ENCODE data around the gene RNF223. TPM values are rescaled to one million over a fixed set of nuclear protein-coding genes. Genes with fewer than 3 reads are reported as not detected.
A peak's percentile ranks its signal among the peaks of the same experiment; 100 is the strongest.
"Not testable (repeated sequence)": the region's sequence is repeated elsewhere in the genome, so short reads cannot be mapped to it uniquely, and the experiment has no call there.

RNF223 gene
- total RNA-seq, 2 experiments from 2014 or later: not detected

- H3K9me3 Mint-ChIP-seq (ENCODE audit: insufficient read depth): no peaks in the 10 kb centered on the region
- no peaks in the 10 kb centered on the region for H3K36me3 Mint-ChIP-seq (ENCODE audit: low read depth)
- POLR2A ChIA-PET: no interaction called here
- CTCF ChIA-PET: no interaction called here
- DNase-seq (no peak), ATAC-seq (no peak)
- no peaks in the 10 kb centered on the region for H3K27me3 Mint-ChIP-seq (ENCODE audit: low read depth)
- no peak overlapping the region for H3K4me3 Mint-ChIP-seq
- peaks cover 2% of the 10 kb centered on the region for H3K4me1 Mint-ChIP-seq (ENCODE audit: low read depth)
- H3K27ac Mint-ChIP-seq: no peak overlapping the region
These were observed 10.5 kb upstream of the RNF223 start for GRCh38 chr1:1084372-1085170.

DNA sequence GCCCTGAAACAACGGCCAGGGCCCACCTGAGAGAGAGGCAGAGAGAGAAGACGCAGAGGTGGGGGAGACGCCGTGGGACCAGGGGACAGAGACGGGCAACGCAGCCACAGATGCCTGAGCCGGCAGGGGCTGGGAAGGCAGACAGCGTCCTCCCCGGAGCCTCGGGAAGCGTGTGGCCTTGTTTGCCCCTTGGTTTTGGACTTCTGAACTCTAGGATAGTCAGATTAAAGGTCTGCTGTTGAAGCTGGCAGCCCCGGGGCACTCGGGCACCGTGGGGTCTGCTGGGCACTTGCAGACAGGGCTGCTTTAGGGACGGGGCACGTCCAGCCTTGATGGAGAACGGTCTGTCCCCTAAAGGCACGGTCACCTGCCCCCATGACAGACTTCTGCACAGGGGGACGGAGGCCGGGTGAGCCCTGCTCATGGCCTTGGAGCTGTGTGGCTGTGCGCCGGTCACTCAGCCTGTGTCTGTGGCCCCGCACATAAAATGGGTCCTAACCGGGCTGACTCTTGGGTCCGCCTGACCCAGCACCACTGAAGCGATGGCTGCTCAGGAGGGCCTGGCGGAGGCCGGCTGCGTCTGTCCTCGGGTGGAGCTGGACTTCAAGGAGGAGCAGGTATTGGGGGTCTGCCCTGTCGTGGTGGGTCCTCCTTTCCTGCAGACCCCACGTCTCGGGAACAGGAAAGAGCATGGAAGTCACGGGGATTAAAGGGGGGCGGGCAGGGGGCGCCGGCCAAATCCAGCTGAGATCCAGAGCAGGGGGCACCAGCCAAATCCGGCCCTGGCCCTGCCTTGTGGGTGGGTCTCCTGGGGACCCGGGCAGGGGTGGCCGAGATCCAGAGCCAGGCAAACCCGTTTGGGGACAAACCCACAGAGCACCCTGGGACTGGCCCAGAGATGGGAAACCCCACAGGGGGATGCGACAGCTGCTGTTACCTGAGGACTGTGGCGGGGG lies 9.6 kb upstream of the RNF223 start:
- DNase-seq (no peak), ATAC-seq (no peak)
- H3K9me3 Mint-ChIP-seq (ENCODE audit: insufficient read depth): no peaks in the 10 kb centered on the region
- peaks cover 5% of the 10 kb centered on the region for H3K4me1 Mint-ChIP-seq (ENCODE audit: low read depth)
- no peaks in the 10 kb centered on the region for H3K36me3 Mint-ChIP-seq (ENCODE audit: low read depth)
- ChIA-PET CTCF (no interaction called here), POLR2A (no interaction called here)
- no peak overlapping the region for H3K27ac Mint-ChIP-seq
- H3K4me3 Mint-ChIP-seq: no peak overlapping the region
- H3K27me3 Mint-ChIP-seq (ENCODE audit: low read depth): no peaks in the 10 kb centered on the region

GRCh38 chr1:1082776-1083415 lies 8.8 kb upstream of the RNF223 start:
- DNase-seq (no peak), ATAC-seq (no peak)
- ChIA-PET CTCF (no interaction called here), POLR2A (no interaction called here)
- H3K36me3 Mint-ChIP-seq (ENCODE audit: low read depth): no peaks in the 10 kb centered on the region
- H3K27ac Mint-ChIP-seq: no peak overlapping the region
- H3K4me1 Mint-ChIP-seq (ENCODE audit: low read depth): peaks cover 5% of the 10 kb centered on the region
- H3K9me3 Mint-ChIP-seq (ENCODE audit: insufficient read depth): no peaks in the 10 kb centered on the region
- no peak overlapping the region for H3K4me3 Mint-ChIP-seq
- H3K27me3 Mint-ChIP-seq (ENCODE audit: low read depth): no peaks in the 10 kb centered on the region

DNA sequence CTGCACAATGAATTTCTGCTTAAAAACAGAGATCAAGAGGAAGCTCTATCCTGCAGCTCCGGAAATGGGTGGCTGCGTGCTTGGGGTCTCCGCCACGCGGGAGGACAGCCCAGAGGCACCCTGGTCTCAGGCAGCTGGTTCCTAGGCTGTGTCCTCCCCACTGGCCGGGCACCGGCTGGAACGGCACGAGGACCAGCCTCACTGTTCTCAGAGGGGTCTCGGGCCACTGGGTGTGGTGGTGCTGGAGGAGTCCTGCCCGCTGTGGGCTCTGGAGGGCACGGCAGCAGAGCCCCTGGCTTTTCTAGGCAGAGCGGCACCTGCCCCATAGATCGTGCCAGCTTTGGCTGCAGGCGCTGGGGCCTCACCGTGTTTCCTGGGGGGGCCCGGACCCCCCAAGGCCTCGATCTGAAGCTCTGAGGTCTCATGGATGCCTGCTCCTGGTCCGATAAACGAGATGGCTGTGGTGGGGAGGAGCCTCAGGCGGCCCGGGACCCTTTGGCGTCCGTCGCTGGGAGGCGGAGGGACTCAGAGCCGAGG lies 8.2 kb upstream of the RNF223 start:
- CTCF ChIA-PET: no interaction called here
- Mint-ChIP-seq H3K4me3 (no peak overlapping the region), H3K4me1 (ENCODE audit: low read depth) (peaks cover 5% of the 10 kb centered on the region), H3K9me3 (ENCODE audit: insufficient read depth) (no peaks in the 10 kb centered on the region), H3K27ac (no peak overlapping the region), H3K36me3 (ENCODE audit: low read depth) (no peaks in the 10 kb centered on the region), H3K27me3 (ENCODE audit: low read depth) (no peaks in the 10 kb centered on the region)
- ATAC-seq (no peak), DNase-seq (no peak)
- POLR2A ChIA-PET: no interaction called here

DNA sequence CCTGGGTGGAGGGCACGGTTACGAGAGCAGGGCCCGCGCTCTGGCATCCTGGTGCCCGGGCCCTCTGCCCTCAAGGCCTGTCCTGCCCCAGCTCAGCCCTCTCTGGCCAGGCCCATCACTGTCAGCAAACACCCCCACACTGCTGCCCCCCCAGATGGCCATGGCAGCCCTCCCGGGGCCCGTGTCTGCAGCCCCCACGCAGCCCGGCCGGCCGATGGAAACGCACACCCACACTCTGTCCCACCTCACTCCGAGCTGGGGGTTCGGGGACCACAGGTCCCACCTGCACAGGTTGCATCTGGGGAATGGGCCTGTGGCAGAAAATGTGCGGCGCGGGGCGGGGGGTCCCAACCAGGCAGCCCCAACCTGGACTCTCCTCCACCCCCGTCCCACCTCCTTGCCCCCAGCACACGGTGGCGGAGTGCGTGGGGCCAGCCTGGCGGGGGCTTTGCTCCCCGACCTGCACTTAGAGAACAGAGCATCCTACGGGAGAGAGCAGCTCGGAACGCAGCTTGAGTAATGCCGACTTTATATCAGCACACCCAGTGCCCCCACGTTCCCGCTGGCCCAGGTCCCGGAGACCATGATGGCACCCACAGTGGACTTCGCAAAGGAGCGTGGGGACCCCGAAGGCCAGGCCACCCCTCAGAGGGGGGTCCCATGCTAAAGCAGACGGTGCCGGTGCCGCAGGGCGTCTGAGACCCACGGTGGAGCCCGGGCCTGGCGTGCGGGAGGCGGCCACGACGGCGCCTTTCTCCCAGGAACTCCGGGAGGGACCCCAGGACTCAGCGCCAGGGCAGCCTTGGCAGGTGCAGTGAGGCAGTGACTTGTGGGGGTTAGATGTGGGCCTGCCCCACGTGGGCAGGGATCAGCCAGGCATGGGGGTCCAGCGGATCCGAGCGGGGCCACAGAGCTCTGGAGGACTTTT lies 7.5 kb upstream of the RNF223 start:
- peaks cover 5% of the 10 kb centered on the region for H3K4me1 Mint-ChIP-seq (ENCODE audit: low read depth)
- no peak for ATAC-seq
- POLR2A ChIA-PET: no interaction called here

GRCh38 chr1:1080951-1081310 lies 6.8 kb upstream of the RNF223 start:
- H3K27ac Mint-ChIP-seq: no peak overlapping the region
- no peak for DNase-seq
- CTCF ChIA-PET: no interaction called here

More for the DNA sequence above, 7.5 kb upstream of the RNF223 start:
- Mint-ChIP-seq H3K9me3 (ENCODE audit: insufficient read depth) (no peaks in the 10 kb centered on the region), H3K36me3 (ENCODE audit: low read depth) (no peaks in the 10 kb centered on the region), H3K4me3 (no peak overlapping the region), H3K27ac (no peak overlapping the region), H3K27me3 (ENCODE audit: low read depth) (no peaks in the 10 kb centered on the region)
- CTCF ChIA-PET: no interaction called here
- DNase-seq: no peak

GRCh38 chr1:1080122-1080757 lies 6.1 kb upstream of the RNF223 start:
- Mint-ChIP-seq H3K4me3 (no peak overlapping the region), H3K4me1 (ENCODE audit: low read depth) (peaks cover 5% of the 10 kb centered on the region), H3K9me3 (ENCODE audit: insufficient read depth) (no peaks in the 10 kb centered on the region), H3K36me3 (ENCODE audit: low read depth) (no peaks in the 10 kb centered on the region), H3K27me3 (ENCODE audit: low read depth) (no peaks in the 10 kb centered on the region), H3K27ac (no peak overlapping the region)
- DNase-seq (no peak), ATAC-seq (peak; percentile 35)
- POLR2A ChIA-PET: no interaction called here
- CTCF ChIA-PET: interaction anchor here (1.1 to 1.3 kb wide), 2 partner anchors 16 to 211 kb away, joined by 3 to 4 read pairs; no protein-coding TSS in a partner anchor

More at GRCh38 chr1:1080951-1081310, 6.8 kb upstream of the RNF223 start:
- POLR2A ChIA-PET: no interaction called here
- ATAC-seq: no peak
- Mint-ChIP-seq H3K4me3 (no peak overlapping the region), H3K4me1 (ENCODE audit: low read depth) (peaks cover 5% of the 10 kb centered on the region), H3K9me3 (ENCODE audit: insufficient read depth) (no peaks in the 10 kb centered on the region), H3K27me3 (ENCODE audit: low read depth) (no peaks in the 10 kb centered on the region), H3K36me3 (ENCODE audit: low read depth) (no peaks in the 10 kb centered on the region)

- H3K4me3 Mint-ChIP-seq: peak overlapping the region; percentile 22
- CTCF ChIA-PET: interaction anchor here (1.1 to 1.3 kb wide), 2 partner anchors 15 to 212 kb away, joined by 3 to 4 read pairs; no protein-coding TSS in a partner anchor
- no peaks in the 10 kb centered on the region for H3K9me3 Mint-ChIP-seq (ENCODE audit: insufficient read depth)
- no peaks in the 10 kb centered on the region for H3K27me3 Mint-ChIP-seq (ENCODE audit: low read depth)
- H3K36me3 Mint-ChIP-seq (ENCODE audit: low read depth): no peaks in the 10 kb centered on the region
- no peak overlapping the region for H3K27ac Mint-ChIP-seq
- ATAC-seq (peak; percentile 61), DNase-seq (no peak)
- POLR2A ChIA-PET: no interaction called here
- peaks cover 5% of the 10 kb centered on the region for H3K4me1 Mint-ChIP-seq (ENCODE audit: low read depth)
These were observed 5.5 kb upstream of the RNF223 start for GRCh38 chr1:1079408-1080121.

GRCh38 chr1:1077396-1077795 lies 3.3 kb upstream of the RNF223 start:
- H3K4me1 Mint-ChIP-seq (ENCODE audit: low read depth); CTCF ChIA-PET; H3K9me3 Mint-ChIP-seq (ENCODE audit: insufficient read depth); POLR2A ChIA-PET; ATAC-seq; H3K27me3 Mint-ChIP-seq (ENCODE audit: low read depth); H3K4me3 Mint-ChIP-seq; H3K27ac Mint-ChIP-seq; H3K36me3 Mint-ChIP-seq (ENCODE audit: low read depth); DNase-seq: not testable (repeated sequence)

DNA sequence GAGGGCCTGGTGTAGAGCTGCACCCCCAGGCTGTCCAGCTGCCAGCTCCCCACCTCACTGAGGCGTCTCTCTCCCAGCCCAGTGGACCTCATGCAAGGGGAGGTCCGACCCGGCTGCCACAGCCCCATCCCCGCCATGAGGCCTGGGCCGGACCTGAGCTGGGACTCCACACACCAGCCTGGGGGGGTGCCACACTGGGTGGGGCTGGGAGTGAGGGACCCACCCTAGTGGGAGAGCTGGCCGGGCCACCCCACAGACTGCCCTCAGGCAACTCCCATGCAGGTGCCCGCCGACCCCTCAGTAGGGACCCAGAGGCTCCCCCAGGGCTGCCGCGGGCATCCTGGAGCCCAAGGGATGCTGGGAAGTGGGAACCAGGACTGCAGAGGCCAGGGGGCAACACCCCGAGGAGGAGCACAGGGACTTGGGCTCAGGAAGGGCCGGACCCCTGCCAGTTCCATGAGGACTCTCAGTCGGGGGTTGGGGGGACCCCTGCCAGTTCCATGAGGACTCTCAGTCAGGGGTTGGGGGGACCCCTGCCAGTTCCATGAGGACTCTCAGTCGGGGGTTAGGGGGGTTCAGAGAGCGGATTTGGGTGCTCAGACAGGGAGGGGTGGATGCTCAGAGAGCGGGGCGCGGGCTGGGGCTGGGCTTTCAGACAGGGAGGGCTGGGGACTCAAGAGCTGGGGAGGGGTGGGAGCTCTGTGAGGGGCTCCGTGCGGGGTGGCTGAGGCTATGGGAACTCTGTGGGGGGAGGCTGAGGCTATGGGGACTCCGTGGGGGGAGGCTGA lies 1.2 kb upstream of the RNF223 start:
- peaks cover 6% of the 10 kb centered on the region for H3K4me1 Mint-ChIP-seq (ENCODE audit: low read depth)
- no peak for DNase-seq

More for the DNA sequence above, 1.2 kb upstream of the RNF223 start:
- Mint-ChIP-seq H3K9me3 (ENCODE audit: insufficient read depth) (no peaks in the 10 kb centered on the region), H3K27ac (no peak overlapping the region), H3K27me3 (ENCODE audit: low read depth) (no peaks in the 10 kb centered on the region), H3K4me3 (no peak overlapping the region), H3K36me3 (ENCODE audit: low read depth) (no peaks in the 10 kb centered on the region)
- POLR2A ChIA-PET: no interaction called here
- ATAC-seq: no peak
- CTCF ChIA-PET: no interaction called here
